Measurements from ENCODE around the gene LPCAT1.

- TF ChIP-seq JUN (IDR thresholded peaks at IDR 0.05; ENCODE audit: borderline replicate concordance, insufficient read depth, insufficient read length, low read depth) (no peak), CTCF (IDR thresholded peaks at IDR 0.05; ENCODE audit: extremely low read depth in 1 of 2, insufficient read depth in 1 of 2, low read depth in 1 of 2, low read length in 2 of 2) (no peak), FOS (IDR thresholded peaks at IDR 0.05; ENCODE audit: borderline replicate concordance, insufficient read depth, low read length) (no peak), POLR2AphosphoS5 (IDR thresholded peaks at IDR 0.05; ENCODE audit: insufficient read depth, low read depth, low read length) (no peak), POLR2A (IDR thresholded peaks at IDR 0.05; ENCODE audit: low read depth, low read length) (no peak), MYC (IDR thresholded peaks at IDR 0.05; ENCODE audit: low read depth, low read length) (no peak), MAX (IDR thresholded peaks at IDR 0.05; ENCODE audit: insufficient read depth, insufficient read length) (no peak), EZH2 (IDR thresholded peaks at IDR 0.05; ENCODE audit: borderline replicate concordance, low read depth, low read length, severe bottlenecking) (no peak), GATA2 (IDR thresholded peaks at IDR 0.05; ENCODE audit: insufficient read depth, insufficient read length, low read depth, low read length) (no peak)
Observed at GRCh38 chr5:1545126-1545804, 21.5 kb upstream of the LPCAT1 start.
